Activated T-cell treated with anti-CD3 and anti-CD28 coated beads for 48 hours (primary cell): ENCODE results near the gene CELSR3.

Source experiments
- DNase-seq: peaks from one replicate; pipeline ENCODE4 v3.0.0-alpha.2; 2020; ENCODE audit warnings: low read depth

The CELSR3 gene

DNA sequence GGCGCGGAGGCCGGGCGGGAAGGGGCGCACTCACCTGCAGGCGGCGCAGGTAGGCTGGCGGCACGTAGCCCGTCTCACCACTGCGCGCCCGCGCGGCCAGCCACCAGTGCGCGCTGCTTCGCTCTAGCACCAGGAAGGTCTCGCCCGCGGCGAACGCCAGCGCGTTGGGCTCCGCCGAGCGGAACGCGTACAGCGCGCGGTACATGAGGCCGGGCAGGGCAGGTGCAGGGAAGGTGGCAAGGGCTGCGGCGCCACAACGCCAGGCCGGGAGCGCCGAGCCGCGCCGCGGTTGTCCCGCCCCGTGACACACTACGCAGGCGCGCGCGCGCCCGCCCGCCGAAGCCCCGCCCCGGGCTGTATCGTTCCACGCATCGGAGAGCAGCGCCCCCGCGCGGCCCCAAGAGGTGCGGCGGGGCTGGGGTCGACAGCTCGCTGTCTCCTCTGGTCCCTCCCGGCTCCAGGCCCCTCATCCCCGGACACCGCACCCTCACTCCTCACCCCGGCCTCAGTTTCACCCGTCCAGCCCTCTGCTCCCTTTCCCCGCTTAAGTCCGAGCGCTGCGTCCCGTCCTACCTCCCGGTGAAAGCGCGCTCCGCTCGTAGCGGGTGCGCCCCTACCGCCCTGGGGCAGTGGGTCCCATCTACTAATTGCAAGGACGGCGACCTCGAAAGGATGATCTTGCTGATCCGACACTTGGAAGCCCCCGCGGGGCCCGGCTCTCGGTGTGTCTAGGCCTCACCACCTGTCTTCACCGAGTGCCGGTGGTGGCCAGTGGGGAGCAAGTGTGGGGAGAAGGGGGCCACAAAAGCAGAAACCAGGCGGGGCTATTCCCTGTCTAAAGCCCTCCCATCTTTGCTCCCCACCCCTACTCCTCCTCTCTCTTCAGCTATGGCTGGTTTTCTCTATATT is 23.2 kb upstream of the CELSR3 start, which contains the start of gene NCKIPSD:
Gene NCKIPSD (minus strand): TSS at position 313 of the 909 bp plus-strand sequence. CDS start 108 bp downstream, at position 205.
- peak; percentile 92 for DNase-seq

DNA sequence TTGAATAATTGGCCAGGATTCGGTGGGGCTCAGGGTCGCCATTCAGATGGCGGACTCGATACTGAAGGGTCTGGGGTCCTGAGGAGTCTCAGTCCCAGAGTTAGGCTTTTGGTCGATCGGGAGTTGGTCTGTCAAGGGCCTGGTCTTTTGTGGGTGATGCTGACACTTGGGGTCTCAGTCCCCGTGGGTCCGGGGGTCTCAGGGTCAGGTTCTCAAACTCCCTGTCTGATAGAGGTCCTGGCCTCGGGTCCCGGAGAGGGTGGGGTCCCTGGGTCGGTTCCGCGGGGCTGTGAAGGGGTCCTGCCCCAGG is 22.6 kb upstream of the CELSR3 start:
- DNase-seq: no peak

DNA sequence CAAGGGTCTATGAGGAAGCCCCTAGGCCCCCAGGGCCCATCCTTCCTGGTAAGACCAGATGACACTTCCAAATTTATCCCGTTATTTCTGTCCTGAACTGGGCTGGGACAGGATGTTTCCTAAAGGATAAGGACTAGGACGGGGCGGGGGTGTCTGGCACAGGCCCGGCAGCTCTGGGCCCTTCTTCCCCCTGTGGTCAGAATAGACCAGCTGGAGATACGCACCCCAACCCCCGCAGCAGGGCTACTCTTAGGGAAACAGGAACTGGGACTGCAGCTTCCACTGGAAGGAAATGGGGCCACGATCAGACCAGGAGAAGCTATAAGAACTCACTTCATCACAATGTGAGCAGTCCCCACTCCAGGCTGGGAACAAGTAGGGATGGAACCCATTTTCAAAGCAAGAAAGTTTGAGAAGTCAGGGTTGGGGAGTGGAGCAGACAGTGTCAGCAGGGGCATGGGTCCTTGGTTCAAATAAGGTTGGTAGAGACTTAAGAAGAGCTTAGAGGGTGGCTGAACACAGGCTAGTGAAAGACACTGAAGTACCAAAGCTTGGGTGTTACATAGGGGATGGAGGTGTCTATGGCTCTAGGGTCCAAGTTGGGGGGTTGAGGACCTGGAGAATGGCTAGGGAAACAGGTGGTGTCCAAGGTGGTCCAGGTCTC is 21.9 kb upstream of the CELSR3 start:
- DNase-seq: no peak

- no peak for DNase-seq
Measured at GRCh38 chr3:48684054-48684349, 21.3 kb upstream of the CELSR3 start.

GRCh38 chr3:48682786-48683185 is 20.1 kb upstream of the CELSR3 start:
- DNase-seq: no peak

DNA sequence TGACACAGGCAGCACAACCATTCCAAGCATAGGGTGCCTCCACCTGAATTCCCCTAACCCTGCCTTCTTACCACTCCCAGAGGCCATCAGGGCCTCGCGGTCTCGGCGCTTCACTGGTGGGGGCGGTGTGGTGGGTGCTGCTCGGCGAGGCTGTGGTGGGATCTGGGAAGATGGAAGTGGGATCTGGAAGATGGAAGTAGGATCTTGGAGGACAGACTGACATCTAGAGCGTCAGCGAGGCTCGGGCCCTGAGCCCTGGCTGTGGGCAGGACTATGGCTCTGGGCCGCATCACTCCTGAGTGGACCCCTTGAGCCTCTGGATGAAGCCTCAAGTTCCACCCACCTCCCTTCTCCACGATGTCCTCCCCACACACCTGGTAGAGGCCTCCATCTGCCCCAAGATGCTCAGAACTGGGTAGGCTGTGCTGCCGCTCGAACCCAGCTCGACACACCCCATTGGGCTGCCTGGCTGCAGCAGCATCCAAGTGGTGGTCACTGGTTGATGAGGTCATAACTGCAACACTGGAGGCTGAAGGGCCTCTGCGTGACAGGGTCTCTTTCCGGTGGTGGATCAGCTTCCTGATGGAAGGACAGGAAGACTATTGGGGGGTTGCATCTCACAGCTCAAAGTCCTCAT is 19.4 kb upstream of the CELSR3 start:
- no peak for DNase-seq

DNA sequence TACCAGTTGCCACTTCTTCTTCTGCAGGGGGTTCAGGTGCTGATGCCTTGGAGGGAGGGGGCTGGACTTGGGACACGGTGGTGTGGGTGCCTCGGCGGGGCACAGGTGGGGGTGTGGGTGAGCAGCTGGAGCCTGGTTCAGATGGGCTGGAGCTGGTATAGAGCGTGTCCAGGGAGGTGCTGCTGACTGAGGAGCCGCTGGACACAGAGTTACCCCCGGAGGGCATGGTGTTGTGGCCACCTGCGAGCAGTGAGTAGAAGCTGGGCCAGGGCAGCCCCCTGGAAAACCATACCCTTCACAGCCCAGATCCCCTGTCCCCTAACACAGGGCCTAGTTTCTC is 18.8 kb upstream of the CELSR3 start:
- no peak for DNase-seq

DNA sequence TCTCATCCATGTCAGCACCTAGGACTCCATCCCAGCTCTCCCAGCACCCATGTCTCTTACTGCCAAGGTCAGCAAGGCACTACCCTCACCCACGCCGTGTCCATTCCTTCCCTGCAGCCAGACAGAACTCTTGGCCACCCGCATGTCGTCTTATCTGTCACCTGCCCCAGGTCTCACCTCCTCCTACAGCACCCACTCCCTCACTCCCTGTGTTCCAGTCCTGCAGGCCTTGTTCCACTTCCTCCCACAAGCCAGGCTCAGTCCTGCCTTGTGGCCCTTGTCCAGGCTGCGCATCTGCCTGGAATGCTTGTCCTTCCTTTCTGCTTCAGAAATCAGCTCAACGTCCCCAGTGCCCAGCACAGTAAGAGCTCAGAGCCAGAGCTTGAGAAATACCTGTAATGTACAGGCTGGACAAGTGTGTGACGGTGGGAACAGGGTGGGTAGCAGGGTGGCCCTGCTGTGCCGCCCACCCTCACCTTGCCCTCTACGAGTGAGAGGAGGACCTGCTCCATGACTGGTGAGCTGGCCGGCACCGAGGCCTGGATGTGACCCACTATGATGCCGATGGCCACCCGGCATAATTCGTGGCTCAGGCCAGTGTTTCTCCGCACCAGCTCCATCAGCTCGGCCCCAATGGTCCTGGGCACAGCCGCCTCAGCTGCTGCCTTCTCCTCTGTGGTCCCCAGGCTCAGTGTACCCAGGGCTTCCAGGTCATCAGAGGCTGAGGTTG is 18.3 kb upstream of the CELSR3 start:
- no peak for DNase-seq

DNA sequence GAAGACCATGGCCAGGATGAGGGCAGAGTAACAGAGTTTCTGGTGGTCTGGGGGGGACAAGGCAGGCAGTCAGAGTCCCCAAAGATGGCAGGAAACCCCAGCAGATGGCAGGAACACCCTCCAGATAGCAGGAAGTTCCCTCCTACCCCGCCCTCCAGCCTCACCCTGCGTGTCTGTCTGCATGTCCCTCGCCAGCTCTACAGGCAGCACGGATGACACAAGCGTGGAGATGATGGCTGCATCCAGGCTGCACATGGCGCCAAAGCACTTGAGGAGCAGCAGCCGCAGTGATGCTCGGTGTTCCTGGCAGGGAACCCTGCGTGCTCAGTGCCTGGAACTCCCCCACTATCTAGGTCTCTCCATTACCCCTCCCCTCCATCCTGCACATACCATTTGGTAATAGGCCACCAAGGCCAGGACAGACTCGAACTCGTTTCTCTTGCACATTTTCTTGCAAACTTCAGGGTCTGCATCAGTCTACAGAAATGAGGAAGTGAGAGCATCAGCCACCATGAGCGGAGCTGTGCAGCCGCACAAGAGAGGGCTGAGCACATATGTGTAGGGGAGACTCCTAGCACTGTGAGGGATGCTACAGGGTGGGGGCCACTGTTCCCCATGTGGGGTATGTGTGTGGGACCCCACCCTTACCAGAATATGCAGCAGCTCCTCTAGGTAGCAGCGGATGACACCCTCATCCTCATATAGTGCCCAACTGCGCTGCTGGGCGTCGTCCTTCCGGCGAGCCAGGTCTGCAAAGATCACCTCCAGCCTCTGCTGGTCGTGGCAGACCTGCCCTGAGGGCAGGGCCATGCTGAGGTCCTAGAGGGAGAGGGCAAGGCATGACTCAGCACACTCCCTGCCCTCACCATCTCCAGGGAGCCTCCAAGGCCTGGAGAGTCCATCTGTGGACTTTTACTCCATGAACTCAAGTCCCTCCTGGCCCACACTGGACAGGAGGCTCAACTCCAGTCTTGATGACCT is 17.0 kb upstream of the CELSR3 start:
- no peak for DNase-seq

DNA sequence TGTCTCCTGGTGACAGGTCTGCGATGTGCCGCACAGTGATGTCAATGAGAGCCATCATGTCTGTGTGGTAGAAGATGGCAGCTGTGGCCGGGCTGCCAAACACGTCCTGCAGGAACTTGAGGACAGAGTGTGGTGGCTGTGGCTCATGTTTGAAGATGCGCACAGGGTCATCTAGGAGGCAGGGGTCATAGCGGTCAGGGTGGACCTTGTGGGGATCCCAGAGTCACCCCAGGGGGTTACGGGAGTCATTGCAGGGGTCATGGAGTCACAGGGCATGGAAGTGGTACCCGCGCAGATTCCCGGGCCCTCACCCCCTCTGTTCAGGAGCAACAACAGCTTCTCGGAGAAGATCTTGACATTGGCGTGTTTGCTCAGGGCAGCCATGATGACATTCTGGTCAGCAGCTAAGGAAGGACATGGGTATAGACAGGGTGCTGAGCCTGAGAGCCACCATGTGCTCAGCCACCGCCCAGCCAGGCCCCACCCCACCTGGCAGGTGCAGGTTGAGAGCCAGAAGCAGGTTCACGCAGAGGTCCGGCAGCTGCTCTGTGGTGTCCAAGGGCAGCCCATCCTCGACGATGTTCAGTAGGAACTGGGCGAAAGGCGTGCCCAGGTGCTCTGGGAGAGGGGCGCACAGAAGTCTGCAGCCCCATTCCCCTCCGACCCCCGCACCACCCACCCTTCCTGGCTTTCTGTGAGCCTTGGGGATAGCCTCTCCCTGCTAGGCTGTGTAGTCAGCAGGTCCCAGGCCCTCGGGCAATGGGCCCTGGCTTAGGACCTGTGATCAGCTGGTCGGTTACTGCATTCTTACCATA is 16.1 kb upstream of the CELSR3 start:
- DNase-seq: no peak

GRCh38 chr3:48678056-48678455 is 15.4 kb upstream of the CELSR3 start:
- DNase-seq: no peak

DNA sequence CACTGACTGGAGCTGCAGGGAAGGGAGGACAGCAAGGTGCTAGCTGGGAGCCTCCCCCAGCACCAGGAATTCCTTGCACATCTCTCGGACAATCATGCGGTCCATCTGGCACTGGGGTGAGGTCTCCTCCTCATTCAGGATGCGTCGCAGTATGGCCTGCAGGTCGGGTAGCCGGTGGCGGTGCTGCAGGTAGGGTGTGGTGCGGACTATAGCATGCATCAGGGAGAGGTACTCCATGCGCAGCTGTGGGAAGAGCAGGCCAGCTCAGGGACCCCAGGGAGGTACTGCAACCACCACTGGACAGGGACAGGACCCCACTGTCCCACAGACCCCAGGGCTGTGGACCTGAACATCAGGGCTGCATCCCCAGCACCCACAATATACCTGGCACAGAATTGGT is 11.8 kb upstream of the CELSR3 start:
- DNase-seq: no peak

GRCh38 chr3:48672522-48672921 is 9.8 kb upstream of the CELSR3 start:
- no peak for DNase-seq

GRCh38 chr3:48664929-48665328 is 2.2 kb upstream of the CELSR3 start:
- DNase-seq: no peak

- no peak for DNase-seq
Measured at GRCh38 chr3:48664313-48664644, 1.6 kb upstream of the CELSR3 start.

DNA sequence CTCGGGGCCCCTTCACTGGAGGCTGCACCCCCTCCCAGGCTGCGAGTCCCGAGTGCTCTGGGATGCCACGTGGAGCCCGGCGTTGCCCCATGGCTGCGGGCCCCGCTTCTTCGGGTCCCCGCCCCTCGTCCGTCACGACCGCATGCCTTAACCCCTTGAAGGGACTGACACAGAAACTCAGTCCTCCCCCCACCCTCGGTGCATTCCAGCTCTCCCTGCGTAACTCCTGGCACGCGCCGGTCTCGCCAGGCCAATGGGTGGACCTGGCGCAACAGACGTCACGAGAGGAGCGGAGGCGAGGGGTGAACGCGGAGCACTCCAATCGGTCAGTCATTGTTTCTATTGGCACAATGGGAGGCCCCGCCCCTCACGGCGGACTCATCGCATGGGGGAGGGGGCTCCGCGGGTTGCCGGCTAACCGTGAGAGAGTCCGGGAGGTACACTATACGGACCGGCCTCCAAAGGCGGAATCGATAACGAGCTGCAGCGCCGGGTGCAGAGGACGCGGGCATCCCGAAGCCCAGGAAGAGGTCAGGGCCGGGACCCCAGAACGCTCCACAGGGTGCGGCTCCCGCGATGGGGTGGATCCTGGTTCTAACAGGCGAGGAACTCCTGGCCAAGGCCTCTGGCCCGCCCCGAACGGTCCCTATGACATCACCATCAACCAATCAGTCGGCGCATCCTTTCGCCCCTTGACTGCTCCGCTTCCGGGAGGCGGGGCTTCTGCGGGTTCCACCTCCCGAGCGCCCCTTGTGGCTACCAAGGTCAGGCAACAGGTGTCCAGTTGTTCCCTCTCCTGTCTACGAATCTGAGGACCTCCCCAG is 1.0 kb upstream of the CELSR3 start:
- DNase-seq: peak; percentile 92

DNA sequence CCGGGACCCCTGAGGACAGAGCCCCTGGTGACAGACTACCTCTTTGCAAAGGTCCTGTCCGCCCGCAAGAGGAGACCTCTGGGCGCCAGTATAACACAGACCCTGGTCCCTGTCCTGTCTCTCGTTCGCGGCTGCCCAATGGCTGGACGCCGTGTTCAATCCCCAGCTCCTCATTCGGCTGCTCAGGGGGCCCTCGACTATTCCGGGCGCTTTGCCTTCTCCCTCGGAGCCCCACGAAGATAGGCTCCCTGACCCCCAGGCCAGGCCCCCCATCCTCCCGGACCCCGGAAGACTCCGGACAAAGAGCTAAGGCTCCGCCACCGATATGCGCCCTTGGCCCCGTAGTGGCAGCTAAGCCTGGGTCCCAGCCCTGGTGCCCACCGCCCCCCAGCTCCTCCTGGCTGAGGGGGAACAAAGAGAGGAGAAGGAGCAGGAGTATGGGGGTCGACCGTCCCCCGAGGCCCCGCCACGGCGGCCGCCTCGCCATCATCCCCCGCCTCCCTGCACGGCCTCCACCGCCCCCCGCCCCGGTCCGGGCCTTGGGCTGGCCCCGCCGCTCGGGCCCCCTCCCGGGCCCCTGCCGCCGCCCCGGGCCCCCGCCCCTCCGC is 437 bp downstream of the CELSR3 start:
- DNase-seq: no peak

- DNase-seq: peak; percentile 69
Measured at GRCh38 chr3:48661501-48662144, 1.1 kb downstream of the CELSR3 start.
